ENCODE data around the gene CSNK2B.
"Not testable (repeated sequence)": the region's sequence is repeated elsewhere in the genome, so short reads cannot be mapped to it uniquely, and the experiment has no call there.

The CSNK2B gene

GRCh38 chr6:31687860-31688693 lies 22.2 kb downstream of the CSNK2B start:
- no peak for DNase-seq (ENCODE audit: low spot score)

GRCh38 chr6:31689249-31690110 lies 23.6 kb downstream of the CSNK2B start:
- no peak for DNase-seq (ENCODE audit: low spot score)

- no peak for DNase-seq (ENCODE audit: low spot score)
These were observed 24.6 kb downstream of the CSNK2B start for GRCh38 chr6:31690231-31691077.

GRCh38 chr6:31691078-31691463 lies 25.2 kb downstream of the CSNK2B start:
- no peak for DNase-seq (ENCODE audit: low spot score)

GRCh38 chr6:31691564-31692108 lies 25.8 kb downstream of the CSNK2B start:
- no peak for DNase-seq (ENCODE audit: low spot score)

GRCh38 chr6:31692353-31692752 lies 26.5 kb downstream of the CSNK2B start:
- DNase-seq (ENCODE audit: low spot score) = no peak

GRCh38 chr6:31692886-31693285 lies 27.0 kb downstream of the CSNK2B start:
- DNase-seq (ENCODE audit: low spot score) = no peak

- DNase-seq (ENCODE audit: low spot score) = no peak
These were observed 27.7 kb downstream of the CSNK2B start for GRCh38 chr6:31693535-31693934.

- no peak for DNase-seq (ENCODE audit: low spot score)
These were observed 31.7 kb downstream of the CSNK2B start for GRCh38 chr6:31697555-31697954.

GRCh38 chr6:31700740-31701401 lies 35.0 kb downstream of the CSNK2B start:
- no peak for DNase-seq (ENCODE audit: low spot score)

GRCh38 chr6:31701666-31702404 lies 36.0 kb downstream of the CSNK2B start:
- no peak for DNase-seq (ENCODE audit: low spot score)

- DNase-seq (ENCODE audit: low spot score) = peak; percentile 16
These were observed 36.5 kb downstream of the CSNK2B start for GRCh38 chr6:31702405-31702818.

GRCh38 chr6:31702819-31703716 lies 37.2 kb downstream of the CSNK2B start, which contains the start of gene ABHD16A:
TSS of gene ABHD16A (minus strand) at chr6:31703324. CDS start at chr6:31703281, 43 bp downstream.
- DNase-seq (ENCODE audit: low spot score) = peak; percentile 98

- DNase-seq (ENCODE audit: low spot score) = no peak
These were observed 40.1 kb downstream of the CSNK2B start for GRCh38 chr6:31705931-31706330.

GRCh38 chr6:31706599-31706998 lies 40.7 kb downstream of the CSNK2B start, which contains the start of gene LY6G6F:
TSS of gene LY6G6F (plus strand) at chr6:31706866. CDS start at chr6:31706907, 41 bp downstream.
- DNase-seq (ENCODE audit: low spot score) = no peak

GRCh38 chr6:31707701-31708100 lies 41.8 kb downstream of the CSNK2B start:
- no peak for DNase-seq (ENCODE audit: low spot score)

- DNase-seq (ENCODE audit: low spot score) = no peak
These were observed 42.3 kb downstream of the CSNK2B start for GRCh38 chr6:31708224-31708623.

GRCh38 chr6:31709157-31709556 lies 43.3 kb downstream of the CSNK2B start:
- not testable (repeated sequence) for DNase-seq (ENCODE audit: low spot score)

- DNase-seq (ENCODE audit: low spot score) = no peak
These were observed 44.8 kb downstream of the CSNK2B start for GRCh38 chr6:31710523-31711219.

All from RKO (cell line).